IMR-90 (cell line): ENCODE results near the gene OPRM1. TPM values are rescaled to one million over a fixed set of nuclear protein-coding genes. Genes with fewer than 3 reads are reported as not detected.

Experiments
- ATAC-seq: fragments of 200-7000 bp; cut with Tn5 transposase; 2 replicates; pipeline ENCODE4 v1.9.1; 2020; ENCODE audit warnings: low read depth, mild to moderate bottlenecking, moderate library complexity
- BruUV-seq: library from RNA; stranded (reverse); fragments of 400-500 nt; replicated peaks from 2 replicates; lab custom pipeline; 2021; lab: Mats Ljungman, UMichigan
- CTCF ChIA-PET: fragments of 300-600 bp; formaldehyde crosslinking; extraction: SDS; loops from one replicate; lab custom pipeline; 2021; ENCODE audit warnings: antibody characterized with exemption; lab: Yijun Ruan, JAX
- POLR2A ChIA-PET: fragments of 300-600 bp; sonication (Branson Sonifier 250); formaldehyde crosslinking; loops from one replicate; lab custom pipeline; 2022; ENCODE audit warnings: antibody characterized with exemption; ENCODE audit not compliant: unreplicated experiment; lab: Charles Lee
- DNase-seq: peaks from one replicate; pipeline ENCODE4 v3.0.0; 2013
- H2AFZ ChIP-seq: replicated peaks from 2 replicates; pipeline ENCODE3; 2013; ENCODE audit warnings: low read length, mild to moderate bottlenecking; ENCODE audit not compliant: poor library complexity
- H2AK5ac ChIP-seq: 2 replicates; pipeline ENCODE4 v1.6.1; 2013; ENCODE audit warnings: low read depth, low read length, inconsistent platforms
- H2AK9ac ChIP-seq: replicated peaks from 2 replicates; pipeline ENCODE3; 2013; ENCODE audit warnings: mild to moderate bottlenecking, low read depth, low read length, moderate library complexity; ENCODE audit not compliant: poor library complexity
- H2BK120ac ChIP-seq: 2 replicates; pipeline ENCODE4 v1.6.1; 2013; ENCODE audit warnings: low read depth, low read length, inconsistent platforms
- H2BK15ac ChIP-seq: 3 replicates; pipeline ENCODE4 v1.6.1; 2013; ENCODE audit warnings: low read depth, low read length, inconsistent platforms
- H2BK20ac ChIP-seq: 2 replicates; pipeline ENCODE4 v1.6.1; 2013; ENCODE audit warnings: low read depth, mild to moderate bottlenecking, inconsistent platforms, low read length, moderate library complexity
- H2BK5ac ChIP-seq: 2 replicates; pipeline ENCODE4 v1.6.1; 2013; ENCODE audit warnings: mild to moderate bottlenecking, low read depth, low read length, inconsistent platforms; ENCODE audit not compliant: poor library complexity, severe bottlenecking
- H3K14ac ChIP-seq: replicated peaks from 2 replicates; pipeline ENCODE4 v1.6.1; 2013; ENCODE audit warnings: low read depth, low read length, inconsistent platforms
- H3K18ac ChIP-seq: 2 replicates; pipeline ENCODE4 v1.6.1; 2013; ENCODE audit warnings: low read depth, low read length, control low read depth
- H3K23ac ChIP-seq: 2 replicates; pipeline ENCODE4 v1.6.1; 2013; ENCODE audit warnings: low read depth, low read length, inconsistent platforms
- H3K27ac ChIP-seq: 2 replicates; pipeline ENCODE4 v1.5.1; 2013; ENCODE audit warnings: mild to moderate bottlenecking, control low read depth, low read length; ENCODE audit not compliant: insufficient read depth
- H3K27me3 ChIP-seq: 2 replicates; pipeline ENCODE4 v1.6.1; 2013; ENCODE audit warnings: low read length; ENCODE audit not compliant: control insufficient read depth, insufficient read depth
- H3K36me3 ChIP-seq: 2 replicates; pipeline ENCODE4 v1.6.1; 2013; ENCODE audit warnings: low read length, mixed read lengths; ENCODE audit not compliant: control insufficient read depth, insufficient read depth
- H3K4ac ChIP-seq: 2 replicates; pipeline ENCODE4 v1.6.1; 2013; ENCODE audit warnings: low read depth, low read length, inconsistent platforms
- H3K4me1 ChIP-seq: 2 replicates; pipeline ENCODE4 v1.6.1; 2013; ENCODE audit warnings: low read length, mixed read lengths; ENCODE audit not compliant: control insufficient read depth, insufficient read depth
- H3K4me2 ChIP-seq: 2 replicates; pipeline ENCODE4 v1.6.1; 2013; ENCODE audit warnings: low read depth, mild to moderate bottlenecking, control low read depth, low read length, moderate library complexity
- H3K4me3 ChIP-seq: 2 replicates; pipeline ENCODE4 v1.5.1; 2013; ENCODE audit warnings: low read depth, mild to moderate bottlenecking, control low read depth, low read length, moderate library complexity; ENCODE audit not compliant: insufficient read depth
- H3K56ac ChIP-seq: 2 replicates; pipeline ENCODE4 v1.6.1; 2013; ENCODE audit warnings: low read length, inconsistent platforms; ENCODE audit not compliant: insufficient read depth; ENCODE audit errors: extremely low read depth
- H3K79me1 ChIP-seq, 2 experiments: 2 replicates each; pipeline ENCODE4 v1.6.1; 2013; ENCODE audit warnings: low read length in 2 of 2, inconsistent platforms in 1 of 2, low read depth in 1 of 2
- H3K9ac ChIP-seq: 2 replicates; pipeline ENCODE4 v1.6.1; 2013; ENCODE audit warnings: low read depth, low read length, control low read depth
- H3K9me1 ChIP-seq: 2 replicates; pipeline ENCODE4 v1.6.1; 2013; ENCODE audit warnings: low read length, inconsistent platforms; ENCODE audit not compliant: insufficient read depth
- H3K9me3 ChIP-seq: 2 replicates; pipeline ENCODE4 v1.6.1; 2013; ENCODE audit warnings: low read length; ENCODE audit not compliant: control insufficient read depth, insufficient read depth
- H4K20me1 ChIP-seq: 2 replicates; pipeline ENCODE4 v1.6.1; 2013; ENCODE audit warnings: low read length, inconsistent platforms; ENCODE audit not compliant: insufficient read depth
- H4K5ac ChIP-seq: 2 replicates; pipeline ENCODE4 v1.6.1; 2013; ENCODE audit warnings: mild to moderate bottlenecking, low read depth, low read length, control low read depth
- H4K8ac ChIP-seq, 2 experiments: 2 replicates each; pipeline ENCODE4 v1.6.1; 2013; ENCODE audit warnings: low read depth in 2 of 2, low read length in 2 of 2, control low read depth in 1 of 2, inconsistent platforms in 1 of 2
- H4K91ac ChIP-seq: 2 replicates; pipeline ENCODE4 v1.6.1; 2013; ENCODE audit warnings: low read depth, low read length, inconsistent platforms; ENCODE audit not compliant: insufficient read depth
- BHLHE40 ChIP-seq: fragments of 150-350 bp; IDR thresholded peaks from 2 replicates; pipeline ENCODE4 v1.6.1; 2016; ENCODE audit warnings: mild to moderate bottlenecking, low read depth, low read length
- FOS ChIP-seq: fragments of 150-350 bp; IDR thresholded peaks from 2 replicates; pipeline ENCODE4 v1.6.1; 2016; ENCODE audit warnings: low read depth, low read length
- MAFK ChIP-seq: IDR thresholded peaks from 2 replicates; pipeline ENCODE4 v1.6.1; 2012; ENCODE audit warnings: low read depth, low read length, improper control_type of control experiment
- MAZ ChIP-seq: IDR thresholded peaks from 2 replicates; pipeline ENCODE4 v1.6.1; 2012; ENCODE audit warnings: low read depth, mild to moderate bottlenecking, low read length, improper control_type of control experiment, moderate library complexity, borderline replicate concordance
- MXI1 ChIP-seq: IDR thresholded peaks from 2 replicates; pipeline ENCODE4 v1.6.1; 2012; ENCODE audit warnings: low read depth, mild to moderate bottlenecking, low read length, moderate library complexity, borderline replicate concordance
- NFE2L2 ChIP-seq: fragments of 150-350 bp; IDR thresholded peaks from 2 replicates; pipeline ENCODE4 v1.6.1; 2016; ENCODE audit warnings: low read depth, mild to moderate bottlenecking, low read length
- POLR2A ChIP-seq: IDR thresholded peaks from 2 replicates; pipeline ENCODE4 v1.6.1; 2012; ENCODE audit warnings: mild to moderate bottlenecking, low read depth, low read length
- RAD21 ChIP-seq: IDR thresholded peaks from 2 replicates; pipeline ENCODE4 v1.6.1; 2012; ENCODE audit warnings: low read length, improper control_type of control experiment
- RCOR1 ChIP-seq: IDR thresholded peaks from 2 replicates; pipeline ENCODE4 v1.6.1; 2012; ENCODE audit warnings: mild to moderate bottlenecking, low read length, improper control_type of control experiment; ENCODE audit not compliant: insufficient replicate concordance
- RFX5 ChIP-seq: IDR thresholded peaks from 2 replicates; pipeline ENCODE4 v1.8.0; 2012; ENCODE audit warnings: low read depth, mild to moderate bottlenecking, low read length, moderate library complexity
- SMC3 ChIP-seq: fragments of 150-350 bp; IDR thresholded peaks from 2 replicates; pipeline ENCODE4 v1.6.1; 2016; ENCODE audit warnings: low read depth, mild to moderate bottlenecking, antibody characterized with exemption, low read length, moderate library complexity
- USF2 ChIP-seq: fragments of 150-350 bp; IDR thresholded peaks from 2 replicates; pipeline ENCODE4 v1.6.1; 2017; ENCODE audit warnings: mild to moderate bottlenecking, antibody characterized with exemption, low read length, low read depth
- WGBS, 2 experiments: methylation state at CpG; one replicate each; pipeline versions ENCODE4 v1.1.5 to v1.1.7; 2013; ENCODE audit warnings: missing lambda C conversion rate in 2 of 2; ENCODE audit not compliant: insufficient read length in 1 of 2; ENCODE audit errors: extremely low coverage in 2 of 2; 5-methylcytosine and 5-hydroxymethylcytosine counted together
- dilution Hi-C: fragments of 300-500 bp; cut with HindIII; formaldehyde crosslinking; loops from one replicate; pipeline ENCODE4 v1.14.3; 2018; ENCODE audit warnings: low sequenced_read_pairs; ENCODE audit not compliant: unreplicated experiment
- in situ Hi-C: fragments of 300-500 bp; cut with MboI; formaldehyde crosslinking; loops from 3 replicates; pipeline ENCODE4 v1.14.3; 2019; ENCODE audit warnings: low sequenced_read_pairs, inconsistent platforms, mixed read lengths
- intact Hi-C: fragments of 100-400 bp; cut with micrococcal nuclease; formaldehyde crosslinking; loops from 2 replicates; pipeline ENCODE4 v1.10.0; 2022
- polyA plus RNA-seq, 3 experiments: library from polyadenylated mRNA; depleted of rRNA; stranded (reverse); fragments of >200 nt; gene quantifications; 2 replicates each; pipeline ENCODE4 v1.2.3, GENCODE V29; 2012; ENCODE audit warnings: low replicate concordance in 1 of 3
- total RNA-seq: library from RNA; depleted of rRNA; stranded (reverse); fragments of >200 nt; gene quantifications from 2 replicates; pipeline ENCODE4 v1.2.3, GENCODE V29; 2012

Gene OPRM1
- total and polyA plus RNA-seq, 2 of the 4 experiments (the other 2 are of a cell fraction), result not detected

DNA sequence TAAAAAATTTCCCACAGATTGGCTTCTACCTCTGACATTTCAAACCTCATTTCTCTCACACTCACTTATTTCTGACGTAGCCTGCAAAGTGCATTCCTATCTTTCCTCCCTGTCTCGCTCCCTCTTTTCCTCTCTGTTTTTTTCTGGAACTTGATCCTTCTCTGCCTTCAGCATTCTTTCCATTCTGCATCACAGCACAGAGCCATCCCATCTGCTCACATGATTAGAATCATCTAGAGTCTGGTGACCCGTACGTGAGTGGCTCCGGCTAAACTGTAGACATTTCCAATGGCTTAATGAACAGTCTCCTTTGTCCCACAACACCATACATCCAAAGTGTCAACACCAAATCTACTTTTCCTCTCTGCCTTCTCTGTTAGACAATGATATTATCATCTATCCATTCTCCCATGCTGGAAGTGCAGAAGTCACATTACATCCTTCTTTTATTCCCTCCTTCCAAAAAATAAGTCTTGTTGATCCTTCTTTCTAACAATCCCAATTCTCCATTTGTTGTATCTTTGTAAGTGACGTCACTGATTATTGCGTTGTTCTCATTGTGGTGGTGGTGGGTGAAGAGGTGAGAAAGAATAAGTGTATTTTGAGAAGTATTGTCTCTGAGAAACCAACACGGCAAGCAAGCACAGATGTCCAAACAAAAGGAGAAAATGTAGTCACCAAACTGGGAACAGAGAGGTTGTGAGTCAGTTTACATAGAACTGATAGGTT lies 41.6 kb downstream of the OPRM1 start:
- Histone ChIP-seq H3K9me3 (peaks cover 1% of the 10 kb centered on the region; the same call in 1 of the 2 replicates), H4K20me1 (no peaks in the 10 kb centered on the region), H3K56ac (no peak overlapping the region), H3K36me3 (no peaks in the 10 kb centered on the region), H3K4me3 (no peak overlapping the region), H2AFZ (no peak overlapping the region), H3K9me1 (no peaks in the 10 kb centered on the region), H3K4me1 (no peaks in the 10 kb centered on the region), H3K4ac (no peak overlapping the region), H4K91ac (no peak overlapping the region), H3K4me2 (no peak overlapping the region; the same call in 1 of the 2 replicates), H3K27me3 (no peaks in the 10 kb centered on the region), H4K5ac (no peak overlapping the region; the same call in 1 of the 2 replicates), H2BK120ac (no peak overlapping the region), H4K8ac (no peak overlapping the region), H2BK15ac (no peak overlapping the region), H3K23ac (no peak overlapping the region), H2AK5ac (no peak overlapping the region), H2AK9ac (no peak overlapping the region), H3K18ac (peak overlapping the region; percentile 36; the same call in 1 of the 2 replicates), H2BK5ac (no peak overlapping the region), H2BK20ac (no peak overlapping the region), H3K14ac (no peak overlapping the region), H3K79me1 (no peaks in the 10 kb centered on the region), H3K9ac (no peak overlapping the region), H3K27ac (peak overlapping the region; percentile 23; the same call in 1 of the 2 replicates)
- intact Hi-C loops, result no loop called here
- ChIA-PET CTCF (no interaction called here), POLR2A (no interaction called here)
- dilution Hi-C loops, result no loop called here
- TF ChIP-seq MAFK (no peak), MAZ (no peak), RAD21 (no peak), BHLHE40 (no peak), POLR2A (no peak), NFE2L2 (no peak), FOS (no peak), RFX5 (no peak), RCOR1 (no peak), USF2 (no peak), SMC3 (no peak), MXI1 (no peak)
- 34% methylated on average over 6 of the region's 8 CpGs; no CpG with 5 or more reads in 1 of the 2 experiments for WGBS, 2 experiments
- DNase-seq, result no peak
- BruUV-seq, result no TSS peak
- in situ Hi-C loops, result no loop called here
- ATAC-seq, result no peak
